ENCODE results near the gene ANKRD24. TPM values are rescaled to one million over a fixed set of nuclear protein-coding genes. Genes with fewer than 3 reads are reported as not detected.

Gene ANKRD24
- total and polyA plus RNA-seq, 7 donors, result 0.36 to 1.2 (median 0.72) TPM; not detected in 1

GRCh38 chr19:4196009-4196408, 13.5 kb downstream of the ANKRD24 start:
- Histone ChIP-seq H3K27me3 (peaks cover 17 to 73% (median 63%) of the 10 kb centered on the region in 3 donors), H3K36me3 (no peaks in the 10 kb centered on the region), H3K9me3 (no peaks in the 10 kb centered on the region), H3K4me3 (no peak overlapping the region), H3K4me1 (peaks cover 0 to 9% (median 8%) of the 10 kb centered on the region in 4 donors), H3K27ac (no peak overlapping the region)
- TF ChIP-seq POLR2A (IDR thresholded peaks at IDR 0.05) (no peak), EP300 (IDR thresholded peaks at IDR 0.05) (no peak), CTCF (IDR thresholded peaks at IDR 0.05) (no peak), POLR2AphosphoS5 (IDR thresholded peaks at IDR 0.05) (no peak)
- DNase-seq, result no peak
- 77 to 85% methylated on average over 8 of the region's 8 CpGs for WGBS, 2 donors
- intact Hi-C loops (cut with DNase I), result no loop called here

- 86 to 90% methylated on average over 22 of the region's 22 CpGs for WGBS, 2 donors
- Histone ChIP-seq H3K27ac (no peak overlapping the region), H3K4me3 (no peak overlapping the region), H3K27me3 (peaks cover 17 to 73% (median 63%) of the 10 kb centered on the region in 3 donors), H3K9me3 (no peaks in the 10 kb centered on the region), H3K4me1 (peaks cover 0 to 9% (median 8%) of the 10 kb centered on the region in 4 donors), H3K36me3 (no peaks in the 10 kb centered on the region)
- TF ChIP-seq CTCF (IDR thresholded peaks at IDR 0.05) (no peak), EP300 (IDR thresholded peaks at IDR 0.05) (no peak), POLR2AphosphoS5 (IDR thresholded peaks at IDR 0.05) (no peak), POLR2A (IDR thresholded peaks at IDR 0.05) (no peak)
- DNase-seq, result no peak
- intact Hi-C loops (cut with DNase I), result no loop called here
Observed at GRCh38 chr19:4196587-4197148, 14.2 kb downstream of the ANKRD24 start.

- Histone ChIP-seq H3K4me3 (no peak overlapping the region), H3K27ac (no peak overlapping the region), H3K27me3 (peaks cover 17 to 67% (median 62%) of the 10 kb centered on the region in 3 donors), H3K36me3 (no peaks in the 10 kb centered on the region), H3K4me1 (peaks cover 0 to 9% (median 8%) of the 10 kb centered on the region in 4 donors), H3K9me3 (no peaks in the 10 kb centered on the region)
- 85 to 88% methylated on average over 5 of the region's 5 CpGs for WGBS, 2 donors
- TF ChIP-seq POLR2AphosphoS5 (IDR thresholded peaks at IDR 0.05) (no peak), POLR2A (IDR thresholded peaks at IDR 0.05) (no peak), EP300 (IDR thresholded peaks at IDR 0.05) (no peak), CTCF (IDR thresholded peaks at IDR 0.05) (no peak)
- DNase-seq, result no peak
- intact Hi-C loops (cut with DNase I), result no loop called here
Observed at GRCh38 chr19:4197228-4197624, 14.7 kb downstream of the ANKRD24 start.

- Histone ChIP-seq H3K27me3 (peaks cover 17 to 63% (median 56%) of the 10 kb centered on the region in 3 donors), H3K4me3 (peak overlapping the region in 2 of 4 donors; percentile 9 to 15)
Observed at GRCh38 chr19:4197625-4198466, 15.4 kb downstream of the ANKRD24 start.

GRCh38 chr19:4198467-4199126, 16.1 kb downstream of the ANKRD24 start:
- no peak for DNase-seq
- intact Hi-C loops (cut with DNase I), result no loop called here
- 9 to 14% methylated on average over 28 of the region's 28 CpGs for WGBS, 2 donors
- Histone ChIP-seq H3K27ac (no peak overlapping the region), H3K36me3 (no peaks in the 10 kb centered on the region), H3K4me1 (peaks cover 0 to 9% (median 8%) of the 10 kb centered on the region in 4 donors), H3K9me3 (no peaks in the 10 kb centered on the region), H3K4me3 (peak overlapping the region in 2 of 4 donors; percentile 9 to 15), H3K27me3 (peaks cover 17 to 62% (median 49%) of the 10 kb centered on the region in 3 donors)
- no peak for TF ChIP-seq EP300 (IDR thresholded peaks at IDR 0.05)
- TF ChIP-seq POLR2A (IDR thresholded peaks at IDR 0.05), result no peak
- no peak for TF ChIP-seq CTCF (IDR thresholded peaks at IDR 0.05)
- TF ChIP-seq POLR2AphosphoS5 (IDR thresholded peaks at IDR 0.05), result no peak

More at GRCh38 chr19:4197625-4198466, 15.4 kb downstream of the ANKRD24 start:
- DNase-seq, result no peak
- WGBS, 2 donors, result 17 to 18% methylated on average over 64 to 66 of the region's 70 CpGs
- peaks cover 0 to 9% (median 8%) of the 10 kb centered on the region in 4 donors for H3K4me1 ChIP-seq
- peak in 1 of 4 donors; percentile 19 for TF ChIP-seq POLR2AphosphoS5 (IDR thresholded peaks at IDR 0.05)
- TF ChIP-seq EP300 (IDR thresholded peaks at IDR 0.05), result no peak
- H3K36me3 ChIP-seq, result no peaks in the 10 kb centered on the region
- no peaks in the 10 kb centered on the region for H3K9me3 ChIP-seq
- intact Hi-C loops (cut with DNase I), result no loop called here
- H3K27ac ChIP-seq, result no peak overlapping the region
